ENCODE results near the gene DISP3. TPM values are rescaled to one million over a fixed set of nuclear protein-coding genes. Genes with fewer than 3 reads are reported as not detected.
A peak's percentile ranks its signal among the peaks of the same experiment; 100 is the strongest.

DISP3 gene
- total and polyA plus RNA-seq, 8 donors, result 0.13 to 6.7 (median 0.74) TPM

DNA sequence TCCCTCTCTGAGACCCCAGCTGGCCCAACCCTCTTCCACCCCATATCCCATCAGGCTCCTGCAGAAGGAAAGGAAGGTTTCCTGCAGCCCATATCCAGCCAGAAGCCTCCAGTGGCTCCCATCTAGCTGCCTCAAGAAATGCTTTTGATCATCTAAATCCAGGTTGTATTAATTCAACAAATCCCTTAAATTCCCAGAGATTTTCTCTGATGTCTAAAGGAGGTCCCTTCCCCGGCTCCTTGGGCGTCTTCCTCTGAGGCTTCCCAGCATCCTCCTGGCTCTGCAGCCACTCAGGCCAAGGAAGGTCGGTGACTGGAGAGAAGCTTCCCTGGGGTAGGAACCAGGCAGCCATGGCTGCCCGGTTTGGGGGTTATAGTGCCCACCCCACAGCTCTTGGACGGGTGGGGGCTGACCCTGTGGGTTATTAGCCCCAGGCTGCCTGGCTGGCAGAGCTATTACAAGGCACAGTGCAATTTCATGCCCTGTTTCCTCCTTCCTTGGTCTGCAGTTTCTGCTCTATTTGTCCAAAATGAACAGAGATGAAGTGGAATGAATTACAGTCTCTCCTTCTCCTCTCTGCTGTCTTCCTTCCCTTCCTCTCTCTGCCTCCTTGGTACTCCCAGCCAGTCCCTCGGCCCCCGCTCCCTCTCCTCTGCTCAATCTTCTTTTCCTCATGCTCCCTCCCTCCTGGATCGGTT is 34.8 kb upstream of the DISP3 start:
- Histone ChIP-seq H3K27ac (no peak overlapping the region), H3K4me3 (no peak overlapping the region), H3K4me1 (no peaks in the 10 kb centered on the region), H3K27me3 (no peaks in the 10 kb centered on the region), H3K36me3 (no peaks in the 10 kb centered on the region), H3K9me3 (no peaks in the 10 kb centered on the region)
- FAIRE-seq, result no peak
- DNase-seq, result no peak
- no peak for ATAC-seq
- 38 to 49% methylated on average over 8 of the region's 8 CpGs for WGBS, 2 donors
- TF ChIP-seq CTCF (IDR thresholded peaks at IDR 0.05), result no peak
- intact Hi-C loops (cut with DNase I), result no loop called here

GRCh38 chr1:11444907-11445306 is 34.0 kb upstream of the DISP3 start:
- intact Hi-C loops (cut with DNase I), result no loop called here
- H3K9me3 ChIP-seq, result no peaks in the 10 kb centered on the region
- no peaks in the 10 kb centered on the region for H3K36me3 ChIP-seq
- ATAC-seq, result no peak
- 55 to 62% methylated on average over 7 of the region's 7 CpGs for WGBS, 2 donors
- peak in 1 of 6 donors; percentile 58 for DNase-seq
- no peaks in the 10 kb centered on the region for H3K4me1 ChIP-seq
- FAIRE-seq, result no peak
- H3K27ac ChIP-seq, result no peak overlapping the region
- H3K27me3 ChIP-seq, result no peaks in the 10 kb centered on the region
- no peak overlapping the region for H3K4me3 ChIP-seq
- no peak for TF ChIP-seq CTCF (IDR thresholded peaks at IDR 0.05)

- no peak for TF ChIP-seq CTCF (IDR thresholded peaks at IDR 0.05)
- H3K4me3 ChIP-seq, result no peak overlapping the region
- no peaks in the 10 kb centered on the region for H3K36me3 ChIP-seq
- no peaks in the 10 kb centered on the region for H3K4me1 ChIP-seq
- FAIRE-seq, result no peak
- WGBS, 2 donors, result 57 to 70% methylated on average over 10 of the region's 10 CpGs
- no peak for DNase-seq
- H3K9me3 ChIP-seq, result no peaks in the 10 kb centered on the region
- no peak for ATAC-seq
- no peak overlapping the region for H3K27ac ChIP-seq
- no peaks in the 10 kb centered on the region for H3K27me3 ChIP-seq
- intact Hi-C loops (cut with DNase I), result no loop called here
These were observed 31.1 kb upstream of the DISP3 start for GRCh38 chr1:11447903-11448302.

- Histone ChIP-seq H3K27me3 (no peaks in the 10 kb centered on the region), H3K9me3 (no peaks in the 10 kb centered on the region), H3K27ac (no peak overlapping the region), H3K4me1 (no peaks in the 10 kb centered on the region), H3K4me3 (no peak overlapping the region), H3K36me3 (no peaks in the 10 kb centered on the region)
- ATAC-seq, result no peak
- WGBS, 2 donors, result 46 to 47% methylated on average over 20 of the region's 20 CpGs
- no peak for DNase-seq
- intact Hi-C loops (cut with DNase I), result no loop called here
- TF ChIP-seq CTCF (IDR thresholded peaks at IDR 0.05), result no peak
- no peak for FAIRE-seq
These were observed 30.4 kb upstream of the DISP3 start for GRCh38 chr1:11448373-11449099.

- TF ChIP-seq CTCF (IDR thresholded peaks at IDR 0.05), result no peak
- H3K27me3 ChIP-seq, result no peaks in the 10 kb centered on the region
- WGBS, 2 donors, result 39 to 41% methylated on average over 11 of the region's 11 CpGs
These were observed 29.9 kb upstream of the DISP3 start for GRCh38 chr1:11449100-11449403.

More at GRCh38 chr1:11449100-11449403, 29.9 kb upstream of the DISP3 start:
- FAIRE-seq (no peak), DNase-seq (no peak), ATAC-seq (no peak)
- no peaks in the 10 kb centered on the region for H3K4me1 ChIP-seq
- no peaks in the 10 kb centered on the region for H3K36me3 ChIP-seq
- H3K27ac ChIP-seq, result no peak overlapping the region
- H3K9me3 ChIP-seq, result no peaks in the 10 kb centered on the region
- intact Hi-C loops (cut with DNase I), result no loop called here
- H3K4me3 ChIP-seq, result no peak overlapping the region

Measured in pancreas (tissue), 10 donors.